ENCODE measurements around the gene ITPR2. TPM values are rescaled to one million over a fixed set of nuclear protein-coding genes. Genes with fewer than 3 reads are reported as not detected.
"Not testable (repeated sequence)": the region's sequence is repeated elsewhere in the genome, so short reads cannot be mapped to it uniquely, and the experiment has no call there.

Gene ITPR2
- total RNA-seq, 1 donor, result 19.2 TPM

DNA sequence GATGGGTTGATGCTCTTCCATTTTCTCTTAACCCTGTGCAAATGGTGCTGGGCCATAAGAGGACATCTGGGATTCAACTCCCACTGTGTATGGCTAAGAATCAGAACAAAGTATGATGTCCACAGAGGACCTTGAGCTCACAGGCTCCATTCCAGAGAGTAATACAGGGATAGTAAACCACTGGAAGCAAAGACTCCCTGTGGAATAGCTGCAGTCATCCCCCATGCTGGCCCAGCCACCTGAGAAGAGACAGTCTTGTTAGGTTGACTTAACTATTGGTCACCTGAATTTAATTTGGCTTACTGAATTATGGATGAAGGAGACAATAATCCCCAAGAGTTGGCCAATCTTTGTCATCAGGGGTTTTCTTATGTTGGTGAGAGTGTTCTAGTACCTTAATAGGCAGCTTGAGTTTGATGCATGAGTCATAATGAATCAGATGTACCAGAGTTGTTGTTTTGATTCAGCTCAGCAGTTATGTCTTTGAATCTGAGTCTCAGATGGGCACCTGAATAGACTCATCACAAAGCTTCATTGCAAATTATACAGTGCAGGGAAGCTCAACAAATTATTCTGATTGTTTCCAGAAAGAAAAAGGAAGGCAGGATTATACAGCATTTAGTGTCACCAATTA, 514.9 kb downstream of the ITPR2 start:
- H3K79me2 ChIP-seq (ENCODE audit: insufficient read depth, low read length), result no peaks in the 10 kb centered on the region
- DNase-seq (ENCODE audit: insufficient read length, low spot score, missing footprints), result peak; percentile 21
- H4K20me1 ChIP-seq (ENCODE audit: insufficient read depth, low read length), result no peaks in the 10 kb centered on the region
- no peaks in the 10 kb centered on the region for H3K27me3 ChIP-seq (ENCODE audit: insufficient read depth, low read length)
- H3K4me2 ChIP-seq (ENCODE audit: insufficient read depth, low read length), result peak overlapping the region; percentile 28
- no peak overlapping the region for H2AFZ ChIP-seq (ENCODE audit: low read length)
- no peaks in the 10 kb centered on the region for H3K9me3 ChIP-seq (ENCODE audit: low read depth, low read length)
- no peak overlapping the region for H3K4me3 ChIP-seq (ENCODE audit: insufficient read depth, low read length)
- H3K4me1 ChIP-seq (ENCODE audit: insufficient read depth, low read length), result peaks cover 21% of the 10 kb centered on the region
- peak overlapping the region; percentile 71 for H3K27ac ChIP-seq (ENCODE audit: low read depth, low read length)
- TF ChIP-seq, protein P1, sequence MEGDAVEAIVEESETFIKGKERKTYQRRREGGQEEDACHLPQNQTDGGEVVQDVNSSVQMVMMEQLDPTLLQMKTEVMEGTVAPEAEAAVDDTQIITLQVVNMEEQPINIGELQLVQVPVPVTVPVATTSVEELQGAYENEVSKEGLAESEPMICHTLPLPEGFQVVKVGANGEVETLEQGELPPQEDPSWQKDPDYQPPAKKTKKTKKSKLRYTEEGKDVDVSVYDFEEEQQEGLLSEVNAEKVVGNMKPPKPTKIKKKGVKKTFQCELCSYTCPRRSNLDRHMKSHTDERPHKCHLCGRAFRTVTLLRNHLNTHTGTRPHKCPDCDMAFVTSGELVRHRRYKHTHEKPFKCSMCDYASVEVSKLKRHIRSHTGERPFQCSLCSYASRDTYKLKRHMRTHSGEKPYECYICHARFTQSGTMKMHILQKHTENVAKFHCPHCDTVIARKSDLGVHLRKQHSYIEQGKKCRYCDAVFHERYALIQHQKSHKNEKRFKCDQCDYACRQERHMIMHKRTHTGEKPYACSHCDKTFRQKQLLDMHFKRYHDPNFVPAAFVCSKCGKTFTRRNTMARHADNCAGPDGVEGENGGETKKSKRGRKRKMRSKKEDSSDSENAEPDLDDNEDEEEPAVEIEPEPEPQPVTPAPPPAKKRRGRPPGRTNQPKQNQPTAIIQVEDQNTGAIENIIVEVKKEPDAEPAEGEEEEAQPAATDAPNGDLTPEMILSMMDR (IDR thresholded peaks at IDR 0.05; ENCODE audit: extremely low read depth, low read depth, low read length), result no peak
- no peaks in the 10 kb centered on the region for H3K36me3 ChIP-seq (ENCODE audit: insufficient read depth, low read length)

GRCh38 chr12:26314103-26314502, 518.9 kb downstream of the ITPR2 start:
- H3K4me2 ChIP-seq (ENCODE audit: insufficient read depth, low read length); H3K27me3 ChIP-seq (ENCODE audit: insufficient read depth, low read length); H3K36me3 ChIP-seq (ENCODE audit: insufficient read depth, low read length); H4K20me1 ChIP-seq (ENCODE audit: insufficient read depth, low read length); DNase-seq (ENCODE audit: insufficient read length, low spot score, missing footprints); H3K9me3 ChIP-seq (ENCODE audit: low read depth, low read length); H3K27ac ChIP-seq (ENCODE audit: low read depth, low read length); H3K79me2 ChIP-seq (ENCODE audit: insufficient read depth, low read length); H3K4me3 ChIP-seq (ENCODE audit: insufficient read depth, low read length); H2AFZ ChIP-seq (ENCODE audit: low read length): not testable (repeated sequence)
- H3K4me1 ChIP-seq (ENCODE audit: insufficient read depth, low read length), result peaks cover 13% of the 10 kb centered on the region

- not testable (repeated sequence) for H4K20me1 ChIP-seq (ENCODE audit: insufficient read depth, low read length); DNase-seq (ENCODE audit: insufficient read length, low spot score, missing footprints); H3K79me2 ChIP-seq (ENCODE audit: insufficient read depth, low read length); H3K4me2 ChIP-seq (ENCODE audit: insufficient read depth, low read length); H3K27me3 ChIP-seq (ENCODE audit: insufficient read depth, low read length); H2AFZ ChIP-seq (ENCODE audit: low read length); H3K9me3 ChIP-seq (ENCODE audit: low read depth, low read length); H3K27ac ChIP-seq (ENCODE audit: low read depth, low read length); H3K4me1 ChIP-seq (ENCODE audit: insufficient read depth, low read length); H3K36me3 ChIP-seq (ENCODE audit: insufficient read depth, low read length); H3K4me3 ChIP-seq (ENCODE audit: insufficient read depth, low read length)
Measured at GRCh38 chr12:26310489-26310888, 522.5 kb downstream of the ITPR2 start.

- Histone ChIP-seq H3K79me2 (ENCODE audit: insufficient read depth, low read length) (no peaks in the 10 kb centered on the region), H2AFZ (ENCODE audit: low read length) (no peak overlapping the region), H3K4me1 (ENCODE audit: insufficient read depth, low read length) (no peaks in the 10 kb centered on the region), H3K27ac (ENCODE audit: low read depth, low read length) (no peak overlapping the region), H3K4me2 (ENCODE audit: insufficient read depth, low read length) (no peak overlapping the region), H3K36me3 (ENCODE audit: insufficient read depth, low read length) (no peaks in the 10 kb centered on the region), H3K4me3 (ENCODE audit: insufficient read depth, low read length) (no peak overlapping the region), H3K27me3 (ENCODE audit: insufficient read depth, low read length) (no peaks in the 10 kb centered on the region), H4K20me1 (ENCODE audit: insufficient read depth, low read length) (no peaks in the 10 kb centered on the region), H3K9me3 (ENCODE audit: low read depth, low read length) (no peaks in the 10 kb centered on the region)
- TF ChIP-seq, protein P1 (IDR thresholded peaks at IDR 0.05; ENCODE audit: extremely low read depth, low read depth, low read length), result no peak
- DNase-seq (ENCODE audit: insufficient read length, low spot score, missing footprints), result no peak
Measured at GRCh38 chr12:26309634-26310033, 523.4 kb downstream of the ITPR2 start.

DNA sequence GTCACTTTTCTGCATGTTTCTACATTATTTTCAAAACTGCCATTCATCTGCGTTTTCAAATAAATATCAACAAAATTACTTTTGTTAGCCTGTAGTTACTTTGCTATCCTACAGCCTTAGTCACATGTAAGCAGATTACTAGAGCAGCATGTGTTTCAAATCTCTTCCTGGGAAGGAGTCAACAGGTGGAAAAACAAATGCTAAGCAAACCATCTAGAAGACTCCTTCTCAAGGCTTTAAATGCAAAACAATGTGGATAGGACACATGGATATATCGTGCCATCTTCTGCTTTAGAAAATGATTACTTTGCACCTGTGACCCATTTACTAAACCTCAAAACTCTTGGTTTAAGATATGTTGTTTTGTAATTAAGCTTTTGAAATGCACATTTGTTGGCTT, 528.7 kb downstream of the ITPR2 start:
- no peaks in the 10 kb centered on the region for H3K27me3 ChIP-seq (ENCODE audit: insufficient read depth, low read length)
- DNase-seq (ENCODE audit: insufficient read length, low spot score, missing footprints), result no peak
- no peak overlapping the region for H3K4me2 ChIP-seq (ENCODE audit: insufficient read depth, low read length)
- TF ChIP-seq, protein P1 (IDR thresholded peaks at IDR 0.05; ENCODE audit: extremely low read depth, low read depth, low read length), result no peak
- no peaks in the 10 kb centered on the region for H3K36me3 ChIP-seq (ENCODE audit: insufficient read depth, low read length)
- no peaks in the 10 kb centered on the region for H3K9me3 ChIP-seq (ENCODE audit: low read depth, low read length)
- H3K4me3 ChIP-seq (ENCODE audit: insufficient read depth, low read length), result no peak overlapping the region
- H3K4me1 ChIP-seq (ENCODE audit: insufficient read depth, low read length), result peaks cover 3% of the 10 kb centered on the region
- no peak overlapping the region for H2AFZ ChIP-seq (ENCODE audit: low read length)
- H3K27ac ChIP-seq (ENCODE audit: low read depth, low read length), result no peak overlapping the region
- H3K79me2 ChIP-seq (ENCODE audit: insufficient read depth, low read length), result no peaks in the 10 kb centered on the region
- H4K20me1 ChIP-seq (ENCODE audit: insufficient read depth, low read length), result no peaks in the 10 kb centered on the region
